HG02885 (cell line): Measurements from ENCODE around the gene RBM20.

Source experiments
- ATAC-seq: cut with Tn5 transposase; IDR thresholded peaks from one replicate; pipeline ENCODE4 v1.9.1; 2021; ENCODE audit warnings: mild to moderate bottlenecking; ENCODE audit not compliant: unreplicated experiment, poor library complexity

RBM20 gene

DNA sequence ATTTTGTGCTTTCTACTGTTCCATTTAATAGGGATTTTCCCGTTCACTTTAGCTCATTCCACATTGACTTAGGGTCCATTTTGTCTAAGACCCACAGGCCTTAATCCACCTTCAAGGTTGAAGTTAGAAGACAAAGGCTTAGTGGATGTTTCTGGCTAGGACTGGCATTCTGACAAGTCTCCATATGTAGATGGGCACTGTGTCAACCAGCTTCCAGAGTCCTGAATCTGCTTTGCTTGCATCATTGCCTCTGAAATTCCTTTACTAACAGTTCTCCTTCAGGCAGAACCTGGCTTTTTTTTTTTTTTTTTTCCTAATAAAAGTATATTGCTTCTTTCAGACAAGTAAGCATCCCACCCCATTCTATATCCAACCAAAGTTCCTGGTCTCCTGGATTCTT, 158.0 kb downstream of the RBM20 start:
- no peak for ATAC-seq

DNA sequence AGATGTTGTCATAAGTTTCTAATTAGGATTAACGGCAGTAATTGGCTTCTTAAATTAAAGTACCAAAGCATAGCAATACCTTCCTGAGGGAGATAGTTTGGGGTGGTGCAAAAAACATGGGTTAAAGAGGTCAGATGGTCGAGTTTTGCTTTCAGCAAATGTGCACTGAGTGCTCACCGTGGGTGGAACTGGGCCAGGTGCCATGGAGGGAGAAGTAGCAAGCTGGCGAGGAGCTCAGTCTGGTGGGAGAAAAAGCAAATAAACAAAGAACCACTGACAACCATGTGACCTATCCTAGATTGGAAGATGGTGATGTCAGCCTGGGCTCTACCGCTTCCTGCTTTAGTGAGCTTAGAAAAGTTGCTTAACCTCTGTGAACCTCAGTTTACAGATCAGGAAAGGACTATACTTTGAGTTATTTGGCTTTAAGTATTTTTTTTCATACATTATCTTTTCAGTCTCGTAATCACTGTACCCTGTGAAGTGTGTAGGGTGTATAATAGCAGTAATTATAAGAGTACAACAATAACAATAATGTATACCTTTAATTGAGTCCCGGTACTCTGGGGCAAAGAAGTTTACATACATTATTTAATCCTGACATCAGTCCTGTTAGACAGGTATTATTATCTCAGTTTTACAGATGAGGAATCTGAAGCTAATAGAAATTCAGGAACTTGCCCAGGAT, 158.6 kb downstream of the RBM20 start:
- ATAC-seq, result peak; percentile 73

DNA sequence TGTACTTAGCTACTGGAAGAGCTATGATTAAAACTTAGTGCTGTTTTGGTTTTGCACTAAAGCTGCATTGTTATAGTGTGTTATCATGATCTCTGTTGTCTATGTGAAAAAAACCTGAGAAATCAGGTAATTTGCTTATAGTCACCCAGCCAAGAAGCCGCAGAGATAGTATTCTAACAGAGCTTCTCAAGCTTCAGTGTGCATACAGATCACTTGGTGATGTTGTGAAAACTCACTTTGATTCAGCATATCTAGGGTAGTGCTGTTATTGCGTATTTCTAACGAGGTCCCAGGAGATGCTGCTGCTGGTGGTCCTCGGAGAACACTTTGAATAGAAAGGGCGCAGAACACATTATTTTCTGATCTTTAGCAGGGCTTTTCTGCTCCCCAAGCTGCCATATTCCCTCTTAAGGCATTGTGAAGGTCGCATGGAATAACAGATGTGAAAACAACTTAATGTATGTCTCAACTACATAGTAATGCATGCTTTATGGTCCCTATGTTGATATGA, 159.2 kb downstream of the RBM20 start:
- peak; percentile 73 for ATAC-seq

DNA sequence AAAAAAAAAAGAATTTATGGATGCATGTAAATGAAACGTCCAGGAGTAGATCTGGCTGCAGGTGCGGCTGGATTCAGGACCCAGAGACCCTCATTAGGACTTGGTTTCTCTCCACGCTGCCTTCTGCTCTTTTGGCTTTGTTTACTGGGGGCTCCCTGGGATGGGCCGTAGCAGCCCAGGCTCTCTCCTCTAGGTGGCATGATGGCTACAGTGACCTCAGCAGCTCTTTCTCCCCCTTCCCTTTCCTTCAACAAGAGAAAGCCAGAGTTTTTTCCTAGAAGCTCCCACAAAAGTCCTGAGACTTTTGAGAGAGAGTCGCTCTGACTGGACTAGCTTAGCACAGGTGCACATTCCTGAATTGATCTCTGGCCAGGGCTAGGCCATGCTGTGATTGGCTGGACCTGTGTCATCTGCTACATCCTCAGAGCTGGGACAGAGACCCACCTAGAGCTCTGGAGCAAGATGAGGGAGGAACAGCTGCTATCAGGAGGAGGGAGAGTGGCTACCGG, 159.7 kb downstream of the RBM20 start:
- peak; percentile 52 for ATAC-seq

DNA sequence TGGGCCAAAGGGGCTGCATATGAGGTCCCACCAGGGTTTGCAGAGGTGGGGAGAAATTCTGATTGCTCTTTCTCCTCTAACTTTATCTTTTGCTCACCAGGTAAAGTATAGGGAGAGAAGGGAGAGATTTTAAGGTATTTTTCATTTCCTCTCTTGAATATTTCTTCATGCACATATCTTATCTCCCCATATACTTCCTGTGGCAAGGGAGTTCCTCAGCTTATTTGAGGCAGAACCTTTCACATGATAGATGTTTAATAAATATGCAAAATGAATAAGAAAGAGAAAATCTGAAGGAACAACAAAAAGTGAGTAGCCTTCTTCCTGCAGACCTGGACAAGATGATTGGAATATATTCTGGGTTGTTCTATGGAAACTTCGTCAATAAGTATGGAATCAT, 160.2 kb downstream of the RBM20 start:
- ATAC-seq, result no peak

DNA sequence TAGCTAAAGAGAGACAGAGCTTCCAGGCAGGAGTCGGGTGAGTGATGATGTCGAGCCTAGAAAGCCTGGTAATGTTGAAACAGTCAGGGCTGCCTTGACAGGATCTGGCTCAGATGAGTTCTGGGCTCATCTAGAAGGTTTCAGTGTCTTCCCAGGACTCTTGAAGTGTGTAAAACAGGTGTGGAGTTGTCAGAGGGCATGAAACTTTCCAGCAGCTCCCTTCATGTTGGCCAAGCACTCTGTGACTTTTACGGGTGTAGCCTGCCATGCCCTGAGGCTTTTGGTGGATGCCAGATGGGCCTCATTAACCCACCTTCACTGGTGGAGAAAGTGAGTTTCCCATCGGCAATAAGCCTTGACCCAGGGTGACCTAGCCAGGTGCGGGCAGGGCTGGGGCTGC, 161.2 kb downstream of the RBM20 start:
- ATAC-seq, result no peak

DNA sequence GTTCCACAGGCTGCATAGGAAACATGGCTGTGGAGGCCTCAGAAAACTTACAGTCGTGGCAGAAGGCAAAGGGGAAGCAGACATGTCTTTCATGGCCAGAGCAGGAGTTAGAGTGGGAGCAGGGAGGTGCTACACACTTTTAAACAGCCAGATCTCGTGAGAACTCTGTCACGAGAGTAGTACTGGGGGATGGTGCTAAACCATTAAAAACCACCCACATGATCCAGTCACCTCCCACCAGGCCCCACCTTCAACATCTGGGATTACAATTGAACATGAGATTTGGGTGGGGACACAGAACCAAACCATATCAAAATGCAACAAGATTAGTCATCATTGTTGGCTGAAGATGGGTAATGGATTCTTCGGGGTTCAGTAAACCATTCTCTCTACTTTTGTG, 162.2 kb downstream of the RBM20 start:
- ATAC-seq, result no peak

DNA sequence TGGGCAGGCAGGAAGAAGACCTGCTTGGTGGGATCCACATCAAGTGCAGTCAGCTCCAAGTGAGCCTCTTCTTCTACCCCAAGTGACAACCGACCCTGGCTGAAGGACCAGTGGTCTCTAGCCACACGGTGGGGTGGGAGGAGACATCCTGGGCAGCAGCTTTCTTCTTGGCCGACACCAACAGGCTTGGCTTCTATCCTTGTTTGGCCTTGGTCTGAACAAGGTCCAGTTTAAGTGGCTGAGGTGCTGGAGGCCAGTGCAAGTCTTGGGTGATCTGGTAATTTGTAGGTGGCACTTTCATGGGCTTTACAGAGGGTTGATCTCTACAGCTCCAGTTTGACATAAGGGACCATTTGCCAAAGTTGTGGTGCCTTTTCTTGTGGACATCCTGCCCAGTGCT, 164.0 kb downstream of the RBM20 start:
- no peak for ATAC-seq

DNA sequence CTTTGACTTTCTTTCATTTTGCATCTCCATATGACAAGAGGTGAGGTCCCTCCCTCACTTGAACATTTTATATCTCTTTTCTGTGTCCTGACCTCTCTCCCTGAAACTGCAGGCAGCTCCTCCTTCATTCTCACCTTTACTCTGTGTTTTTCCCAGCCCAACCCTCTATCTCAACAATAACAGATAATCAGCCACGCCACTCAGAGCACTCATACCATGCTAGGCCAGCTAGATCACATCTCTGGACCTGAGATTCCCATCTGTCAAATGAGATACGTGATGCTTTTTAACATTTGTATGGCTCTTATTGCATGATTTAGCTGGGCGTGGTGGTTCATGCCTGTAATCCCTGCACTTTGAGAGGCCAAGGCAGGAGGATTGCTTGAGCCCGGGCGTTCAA, 164.5 kb downstream of the RBM20 start:
- no peak for ATAC-seq

DNA sequence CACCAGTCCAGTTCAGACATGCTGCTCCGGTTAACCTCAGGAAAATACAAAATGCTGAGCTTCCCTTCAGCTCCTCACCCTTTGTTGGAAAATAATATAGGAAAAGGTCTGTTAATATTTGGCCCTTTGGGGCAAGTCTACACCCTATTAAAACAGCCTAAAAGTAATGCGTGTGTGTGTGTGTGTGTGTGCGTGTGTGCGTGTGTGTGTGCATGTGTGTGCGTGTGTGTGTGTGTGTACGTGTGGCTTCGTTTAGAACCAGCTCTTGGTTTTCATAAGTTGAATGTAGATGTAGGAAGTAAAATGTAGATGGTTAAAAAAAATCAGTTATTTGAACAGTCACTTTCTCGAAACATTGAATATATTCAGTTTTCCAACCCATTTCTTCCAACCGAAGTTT, 166.5 kb downstream of the RBM20 start:
- ATAC-seq, result no peak

DNA sequence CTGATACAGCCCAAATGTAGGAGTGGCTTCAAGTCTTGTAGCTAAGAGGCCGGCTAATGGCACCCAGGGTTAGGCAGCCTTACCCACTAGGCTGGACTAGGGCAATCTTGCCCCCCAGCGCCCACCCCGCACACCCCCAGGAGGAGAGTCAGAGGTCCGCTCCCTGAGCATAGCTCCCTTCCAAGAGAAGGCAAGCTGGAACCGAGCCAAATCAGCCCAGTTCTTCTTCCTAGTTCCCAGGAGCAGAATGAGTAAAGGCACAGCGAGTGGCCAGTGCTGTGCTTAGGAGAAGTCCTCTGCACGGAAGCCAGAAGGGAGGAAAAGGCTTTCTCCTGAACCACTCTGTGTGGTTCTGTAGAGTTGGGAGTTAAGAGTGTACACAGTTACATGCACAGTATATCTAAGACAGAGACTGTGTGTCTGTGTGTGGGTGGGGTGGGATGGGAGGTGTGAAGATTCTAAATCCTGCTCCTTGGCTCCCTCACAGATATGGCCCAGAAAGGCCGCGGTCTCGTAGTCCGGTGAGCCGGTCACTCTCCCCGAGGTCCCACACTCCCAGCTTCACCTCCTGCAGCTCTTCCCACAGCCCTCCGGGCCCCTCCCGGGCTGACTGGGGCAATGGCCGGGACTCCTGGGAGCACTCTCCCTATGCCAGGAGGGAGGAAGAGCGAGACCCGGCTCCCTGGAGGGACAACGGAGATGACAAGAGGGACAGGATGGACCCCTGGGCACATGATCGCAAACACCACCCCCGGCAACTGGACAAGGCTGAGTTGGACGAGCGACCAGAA, 167.8 kb downstream of the RBM20 start:
- no peak for ATAC-seq

DNA sequence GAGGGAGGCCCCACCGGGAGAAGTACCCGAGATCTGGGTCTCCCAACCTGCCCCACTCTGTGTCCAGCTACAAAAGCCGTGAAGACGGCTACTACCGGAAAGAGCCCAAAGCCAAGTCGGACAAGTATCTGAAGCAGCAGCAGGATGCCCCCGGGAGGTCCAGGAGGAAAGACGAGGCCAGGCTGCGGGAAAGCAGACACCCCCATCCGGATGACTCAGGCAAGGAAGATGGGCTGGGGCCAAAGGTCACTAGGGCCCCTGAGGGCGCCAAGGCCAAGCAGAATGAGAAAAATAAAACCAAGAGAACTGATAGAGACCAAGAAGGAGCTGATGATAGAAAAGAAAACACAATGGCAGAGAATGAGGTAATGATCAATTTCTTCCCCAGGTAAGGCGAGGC, 168.4 kb downstream of the RBM20 start:
- no peak for ATAC-seq

DNA sequence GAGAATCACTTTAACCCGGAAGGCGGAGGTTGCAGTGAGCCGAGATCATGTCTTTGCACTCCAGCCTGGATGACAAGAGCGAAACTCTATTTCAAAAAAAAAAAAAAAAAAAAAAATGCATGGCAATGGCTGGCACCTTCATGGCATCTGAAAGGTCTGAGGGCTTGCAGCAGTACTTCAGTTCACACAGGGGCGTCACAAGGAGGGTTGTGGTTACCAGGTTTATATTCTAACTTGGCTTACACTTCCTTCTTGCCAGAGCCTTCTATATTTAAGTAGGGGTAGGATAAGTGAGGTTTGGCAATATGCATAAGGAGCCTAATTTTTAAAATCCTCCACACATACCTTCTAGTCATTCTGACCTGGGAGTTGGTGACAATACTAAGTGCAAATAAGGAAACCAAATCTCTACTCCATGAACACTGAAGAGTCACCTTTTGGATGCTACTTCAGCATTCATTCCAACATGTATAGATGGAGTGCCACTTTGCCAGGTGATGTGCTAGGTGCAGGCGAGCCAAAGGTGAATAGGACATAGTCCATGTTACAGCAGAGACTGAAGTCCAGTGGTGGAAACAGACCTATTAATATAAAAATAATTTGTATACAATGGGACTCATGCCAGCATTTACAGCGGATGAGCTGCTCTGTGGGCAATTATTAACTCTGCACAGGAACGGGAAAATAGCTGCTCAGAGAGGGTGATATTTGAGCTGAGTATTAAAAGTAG, 169.8 kb downstream of the RBM20 start:
- ATAC-seq, result no peak

DNA sequence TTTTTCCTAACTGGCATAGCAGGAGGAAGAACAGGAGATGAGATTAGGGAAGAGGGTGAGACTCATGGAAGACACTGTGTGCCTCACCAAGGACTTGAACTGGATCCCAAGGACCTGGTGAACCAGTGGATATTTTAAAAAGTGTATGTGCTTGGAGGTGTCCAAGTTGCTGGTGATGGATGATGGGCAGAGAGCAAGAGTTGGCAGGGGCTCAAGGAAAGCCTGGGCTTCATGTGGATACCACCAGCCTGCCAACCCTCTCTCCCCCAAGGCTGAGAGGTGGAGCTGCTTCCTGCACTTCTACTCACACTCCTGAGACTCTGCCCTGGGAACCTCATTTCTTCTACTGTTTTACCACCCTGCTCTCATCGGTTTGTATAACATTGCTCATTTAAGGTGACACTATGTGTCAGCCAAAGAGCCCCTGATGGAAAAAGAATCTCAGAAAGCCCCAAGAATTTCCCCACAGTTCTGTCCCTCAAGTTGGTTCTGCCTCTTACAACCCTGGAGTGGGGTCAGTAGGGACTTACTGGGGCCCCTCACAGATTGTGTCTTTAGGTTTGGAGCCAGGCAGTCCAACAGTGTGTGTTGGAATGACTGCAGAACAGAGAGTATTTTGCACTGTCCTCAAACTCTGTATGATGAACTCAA, 171.3 kb downstream of the RBM20 start:
- peak; percentile 76 for ATAC-seq

DNA sequence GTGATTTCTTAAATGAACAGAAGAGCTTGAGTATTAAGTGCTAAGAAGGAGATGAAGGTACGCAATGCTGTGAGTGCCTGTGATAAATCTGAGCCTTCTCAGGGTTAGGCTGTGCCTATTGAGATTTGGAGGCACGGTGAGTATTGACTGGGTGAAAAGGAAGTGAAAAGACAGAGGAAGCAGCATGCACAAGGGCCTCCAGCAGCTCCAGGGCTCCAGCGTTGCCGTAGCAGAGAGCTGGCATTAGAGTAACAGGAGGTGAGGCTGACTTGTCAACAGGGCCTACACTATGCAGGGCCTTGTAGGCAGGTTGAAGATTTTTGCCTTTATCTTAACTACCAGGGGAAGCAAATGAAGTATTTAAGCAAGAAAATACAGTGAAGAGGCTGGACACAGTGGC, 173.5 kb downstream of the RBM20 start:
- ATAC-seq, result peak; percentile 41

DNA sequence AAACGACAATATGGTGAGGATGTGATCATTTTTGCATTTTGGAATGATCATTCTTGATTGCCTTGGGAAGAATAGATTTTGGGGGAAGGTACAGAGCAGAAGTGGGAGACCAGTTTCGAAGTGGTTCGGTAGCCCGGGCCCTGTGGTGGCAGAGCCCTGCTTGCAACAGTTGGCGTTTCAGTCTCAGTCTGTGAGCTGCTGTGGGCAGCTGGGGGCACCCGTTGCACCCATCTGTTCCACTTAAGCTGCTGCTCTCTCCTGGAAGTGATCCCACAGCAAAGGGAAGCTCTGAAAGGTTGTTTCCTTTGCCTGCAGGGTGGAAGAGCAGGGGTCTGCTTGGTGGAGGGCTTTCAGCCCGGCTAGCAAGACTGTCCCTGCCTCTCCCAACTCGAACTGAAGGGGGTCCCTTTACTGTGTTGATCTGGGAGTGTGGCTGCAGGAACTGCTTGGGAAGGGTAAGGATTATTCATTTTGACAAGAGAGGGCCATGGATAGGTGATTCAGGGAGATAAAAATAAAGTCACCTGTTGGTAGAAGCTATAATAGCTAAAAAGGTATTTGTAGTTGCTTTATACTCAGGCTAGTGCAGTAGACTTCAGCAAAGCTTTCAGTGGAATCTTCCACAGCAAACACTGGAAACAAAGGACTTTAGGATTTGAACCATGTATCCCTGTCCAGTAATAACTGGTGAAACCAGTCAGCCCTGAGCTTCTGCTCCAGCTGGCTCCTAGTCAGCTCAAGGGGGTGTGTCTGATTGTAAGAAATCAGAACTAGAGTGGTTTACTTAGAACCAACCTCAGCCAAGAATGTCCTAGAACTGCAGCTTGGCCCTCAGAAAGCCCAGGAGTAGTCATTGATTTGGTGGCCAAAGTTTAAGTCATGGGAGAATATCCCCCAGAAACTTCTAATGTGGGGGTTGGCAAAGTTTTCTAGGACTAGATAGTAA, 174.4 kb downstream of the RBM20 start:
- no peak for ATAC-seq

DNA sequence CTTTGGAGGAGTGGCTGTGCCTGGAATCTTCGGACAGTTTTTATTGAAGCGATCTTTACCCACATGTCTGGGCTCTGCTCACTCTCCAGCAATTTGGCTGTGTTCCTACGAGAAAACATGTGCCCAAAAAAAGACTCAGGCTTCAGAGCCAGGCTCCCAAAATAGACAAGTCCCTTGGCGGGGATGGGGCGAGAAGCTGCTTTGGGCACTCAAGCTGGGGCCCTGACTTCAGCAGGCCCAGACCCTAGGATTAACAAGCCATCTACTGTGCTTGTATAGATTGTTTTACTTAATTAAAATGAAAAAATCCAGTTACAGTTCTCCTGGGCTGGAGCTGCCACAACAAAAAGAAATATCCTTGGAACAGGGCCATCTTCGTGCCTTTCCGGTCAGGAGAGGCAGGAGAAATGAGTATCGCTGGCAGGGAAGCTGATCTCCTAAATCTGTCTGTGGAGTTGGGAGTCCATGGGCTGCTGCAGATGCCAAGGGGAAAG, 176.2 kb downstream of the RBM20 start:
- no peak for ATAC-seq

DNA sequence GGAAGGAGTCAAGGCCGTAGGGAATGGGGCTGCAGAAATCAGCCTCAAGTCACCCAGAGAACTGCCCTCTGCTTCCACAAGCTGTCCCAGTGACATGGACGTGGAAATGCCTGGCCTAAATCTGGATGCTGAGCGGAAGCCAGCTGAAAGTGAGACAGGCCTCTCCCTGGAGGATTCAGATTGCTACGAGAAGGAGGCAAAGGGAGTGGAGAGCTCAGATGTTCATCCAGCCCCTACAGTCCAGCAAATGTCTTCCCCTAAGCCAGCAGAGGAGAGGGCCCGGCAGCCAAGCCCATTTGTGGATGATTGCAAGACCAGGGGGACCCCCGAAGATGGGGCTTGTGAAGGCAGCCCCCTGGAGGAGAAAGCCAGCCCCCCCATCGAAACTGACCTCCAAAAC, 177.4 kb downstream of the RBM20 start:
- ATAC-seq, result no peak

DNA sequence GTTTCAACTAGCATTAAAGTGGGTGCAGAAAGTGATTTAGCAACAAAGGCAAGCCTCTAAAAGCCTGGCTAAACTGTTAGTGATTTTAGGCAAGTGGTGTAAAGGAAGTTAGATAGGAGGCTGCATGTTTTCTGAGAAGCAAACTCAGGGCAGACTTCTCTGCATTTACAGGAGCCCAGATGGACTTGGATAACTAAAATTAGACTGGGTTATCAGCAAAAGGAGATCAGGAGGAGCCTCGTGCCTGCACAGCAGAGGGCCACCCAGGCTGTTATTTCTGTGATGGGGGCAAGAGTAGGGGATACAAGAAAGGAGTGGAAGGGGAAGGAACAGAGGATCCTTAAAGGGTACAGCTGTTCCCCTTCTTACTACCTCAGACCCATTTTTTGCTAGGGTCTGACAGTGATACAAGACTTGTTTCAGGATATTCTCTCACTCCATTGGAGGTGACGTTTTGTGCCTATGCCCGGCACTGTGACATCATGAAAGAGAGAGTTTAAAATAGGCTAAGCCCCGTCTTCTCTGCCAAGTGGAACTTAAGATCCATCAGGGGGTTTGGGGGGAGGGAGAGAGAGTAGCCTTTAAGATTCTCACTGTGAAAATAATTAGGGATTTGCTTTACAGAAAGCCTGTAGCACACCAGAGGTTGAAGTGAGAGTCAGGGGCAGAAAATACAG, 178.0 kb downstream of the RBM20 start:
- no peak for ATAC-seq
